H1 (cell line): ENCODE results near the gene LONP2.

ENCODE experiments used
- ASH2L ChIP-seq: fragments of 200-600, 300-600 bp; sonication (generic); IDR thresholded peaks from one replicate; pipeline ENCODE4 v1.7.1; 2017; ENCODE audit warnings: low read length
- ATF3 ChIP-seq: IDR thresholded peaks from 2 replicates; pipeline ENCODE4 v1.6.1; 2011; ENCODE audit warnings: low read depth, mild to moderate bottlenecking, low read length; ENCODE audit not compliant: insufficient read depth
- BCL11A ChIP-seq, 2 experiments: IDR thresholded peaks; one replicate each; pipeline ENCODE4 v1.6.1; 2011; ENCODE audit warnings: low read depth in 2 of 2, low read length in 2 of 2, mild to moderate bottlenecking in 2 of 2
- BRCA1 ChIP-seq: IDR thresholded peaks from 2 replicates; pipeline ENCODE4 v1.6.1; 2012; ENCODE audit warnings: low read depth, low read length, improper control_type of control experiment
- CHD1 ChIP-seq: IDR thresholded peaks from 2 replicates; pipeline ENCODE4 v1.6.1; 2012; ENCODE audit warnings: low read depth, low read length, improper control_type of control experiment
- CHD2 ChIP-seq: IDR thresholded peaks from 2 replicates; pipeline ENCODE4 v1.6.1; 2012; ENCODE audit warnings: low read length, improper control_type of control experiment
- CTCF ChIP-seq, 3 experiments: IDR thresholded peaks; 1 replicate in 2 of 3; 2 replicates in 1 of 3; pipeline versions ENCODE4 v1.5.1 to v1.6.1; 2011; ENCODE audit warnings: low read length in 3 of 3, mild to moderate bottlenecking in 3 of 3, inconsistent platforms in 2 of 3, low read depth in 1 of 3, moderate library complexity in 1 of 3; ENCODE audit not compliant: insufficient read depth in 1 of 3; ENCODE audit errors: control extremely low read depth in 1 of 3
- EZH2 ChIP-seq: fragments of 200-600 bp; sonication (generic); IDR thresholded peaks from 2 replicates; pipeline ENCODE4 v1.7.1; 2012; ENCODE audit warnings: low read depth, mild to moderate bottlenecking, moderate library complexity, low read length, inconsistent platforms; ENCODE audit not compliant: severe bottlenecking
- KDM5A ChIP-seq: fragments of 200-600 bp; IDR thresholded peaks from 2 replicates; pipeline ENCODE4 v1.7.1; 2012; ENCODE audit warnings: mild to moderate bottlenecking, low read length, inconsistent platforms, mixed read lengths
- MAFK ChIP-seq: IDR thresholded peaks from 2 replicates; pipeline ENCODE4 v1.6.1; 2012; ENCODE audit warnings: low read depth, mild to moderate bottlenecking, improper control_type of control experiment, low read length
- POLR2A ChIP-seq, 2 experiments: IDR thresholded peaks; 1 replicate in 1 of 2; 2 replicates in 1 of 2; pipeline ENCODE4 v1.6.1; 2011; ENCODE audit warnings: low read depth in 2 of 2, low read length in 2 of 2, mild to moderate bottlenecking in 2 of 2; ENCODE audit errors: control extremely low read depth in 1 of 2
- SAP30 ChIP-seq: fragments of 300-600 bp; sonication (generic); IDR thresholded peaks from 2 replicates; pipeline ENCODE4 v1.7.1; 2012; ENCODE audit warnings: low read length, moderate library complexity, mild to moderate bottlenecking, inconsistent platforms; ENCODE audit not compliant: insufficient read depth, insufficient replicate concordance
- SIN3A ChIP-seq, 2 experiments: IDR thresholded peaks in 1 of 2; conservative IDR thresholded peaks in 1 of 2; 2 replicates each; pipeline ENCODE4 v1.6.1; 2011 to 2012; ENCODE audit warnings: low read length in 2 of 2, improper control_type of control experiment in 1 of 2, low read depth in 1 of 2, mild to moderate bottlenecking in 1 of 2
- TF ChIP-seq, protein P1 (sequence below): IDR thresholded peaks from 2 replicates; pipeline ENCODE4 v1.6.1; 2011; ENCODE audit warnings: low read length, improper control_type of control experiment

- TF ChIP-seq MAFK, result no peak
- TF ChIP-seq CTCF (IDR thresholded peaks at IDR 0.05; ENCODE audit: control extremely low read depth in 1 of 3, insufficient read depth in 1 of 3, low read depth in 1 of 3, low read length in 3 of 3), result no peak
- TF ChIP-seq SIN3A (conservative IDR thresholded peaks at IDR 0.05 in 1 of 2, IDR thresholded peaks at IDR 0.05 in 1 of 2; ENCODE audit: low read depth in 1 of 2, low read length in 2 of 2), result no peak
- no peak for TF ChIP-seq CHD2
- no peak for TF ChIP-seq BRCA1
- no peak for TF ChIP-seq ASH2L
- TF ChIP-seq SAP30, result no peak
- TF ChIP-seq, protein P1, sequence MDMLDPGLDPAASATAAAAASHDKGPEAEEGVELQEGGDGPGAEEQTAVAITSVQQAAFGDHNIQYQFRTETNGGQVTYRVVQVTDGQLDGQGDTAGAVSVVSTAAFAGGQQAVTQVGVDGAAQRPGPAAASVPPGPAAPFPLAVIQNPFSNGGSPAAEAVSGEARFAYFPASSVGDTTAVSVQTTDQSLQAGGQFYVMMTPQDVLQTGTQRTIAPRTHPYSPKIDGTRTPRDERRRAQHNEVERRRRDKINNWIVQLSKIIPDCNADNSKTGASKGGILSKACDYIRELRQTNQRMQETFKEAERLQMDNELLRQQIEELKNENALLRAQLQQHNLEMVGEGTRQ, result no peak
- TF ChIP-seq KDM5A, result no peak
- no peak for TF ChIP-seq BCL11A (IDR thresholded peaks at IDR 0.05; ENCODE audit: low read depth in 2 of 2, low read length in 2 of 2)
- no peak for TF ChIP-seq ATF3
- no peak for TF ChIP-seq EZH2
- TF ChIP-seq CHD1, result no peak
- no peak for TF ChIP-seq POLR2A (IDR thresholded peaks at IDR 0.05; ENCODE audit: control extremely low read depth in 1 of 2, low read depth in 2 of 2, low read length in 2 of 2)
Observed at GRCh38 chr16:48197294-48197693, 46.8 kb upstream of the LONP2 start.
